ENCODE results near the gene ATG7. TPM values are rescaled to one million over a fixed set of nuclear protein-coding genes. Genes with fewer than 3 reads are reported as not detected.

The ATG7 gene
- total and polyA plus RNA-seq, 4 donors = 7.4 to 53.8 (median 15.6) TPM

- TF ChIP-seq CTCF (IDR thresholded peaks at IDR 0.05; ENCODE audit: low read depth, low read length, missing input control) (no peak), GABPA (IDR thresholded peaks at IDR 0.05 in 1 of 2, conservative IDR thresholded peaks at IDR 0.05 in 1 of 2) (no peak), HNF4A (conservative IDR thresholded peaks at IDR 0.05) (no peak)
Observed at GRCh38 chr3:11385326-11385725, 113.1 kb downstream of the ATG7 start (continued).

- H3K4me1 ChIP-seq (ENCODE audit: control insufficient read depth in 4 of 4, insufficient read depth in 4 of 4, low read length in 3 of 4) = peaks cover 0 to 4% (median under 1%) of the 10 kb centered on the region in 4 donors
- H3K9me3 ChIP-seq (ENCODE audit: control insufficient read depth in 4 of 4, low read length in 3 of 4) = no peaks in the 10 kb centered on the region
- H3K36me3 ChIP-seq (ENCODE audit: control insufficient read depth in 4 of 4, insufficient read depth in 3 of 4, low read depth in 1 of 4, low read length in 3 of 4) = no peaks in the 10 kb centered on the region
- DNase-seq (ENCODE audit: low spot score) = no peak
- WGBS = 74% methylated on average over 4 of the region's 4 CpGs
- TF ChIP-seq RAD21 (IDR thresholded peaks at IDR 0.05) (no peak), ATF3 (IDR thresholded peaks at IDR 0.05) (no peak), EGR1 (IDR thresholded peaks at IDR 0.05; ENCODE audit: low read depth in 2 of 2) (no peak), MAX (IDR thresholded peaks at IDR 0.05) (no peak), REST (IDR thresholded peaks at IDR 0.05) (no peak), SP1 (IDR thresholded peaks at IDR 0.05) (no peak), TAF1 (conservative IDR thresholded peaks at IDR 0.05) (no peak), JUND (IDR thresholded peaks at IDR 0.05) (no peak), HNF4A (conservative IDR thresholded peaks at IDR 0.05) (no peak), HNF4G (IDR thresholded peaks at IDR 0.05) (no peak)
- H3K4me3 ChIP-seq (ENCODE audit: low read depth in 1 of 3, low read length in 3 of 3) = no peak overlapping the region
- H3K27me3 ChIP-seq (ENCODE audit: control insufficient read depth in 4 of 4, insufficient read depth in 4 of 4, low read length in 3 of 4) = no peaks in the 10 kb centered on the region
- no peak overlapping the region for H3K27ac ChIP-seq (ENCODE audit: low read depth in 1 of 2, low read length in 2 of 2)
- H3K9ac ChIP-seq (ENCODE audit: low read depth in 1 of 2, low read length in 2 of 2) = no peak overlapping the region
Observed at GRCh38 chr3:11385891-11386290, 113.7 kb downstream of the ATG7 start.

- 87% methylated on average over 2 of the region's 2 CpGs for WGBS
- peaks cover 3 to 10% (median 5%) of the 10 kb centered on the region in 4 donors for H3K4me1 ChIP-seq (ENCODE audit: control insufficient read depth in 4 of 4, insufficient read depth in 4 of 4, low read length in 3 of 4)
- H3K4me3 ChIP-seq (ENCODE audit: low read depth in 1 of 3, low read length in 3 of 3) = no peak overlapping the region
Observed at GRCh38 chr3:11386465-11387113, 114.4 kb downstream of the ATG7 start.

More at GRCh38 chr3:11386465-11387113, 114.4 kb downstream of the ATG7 start:
- H3K27me3 ChIP-seq (ENCODE audit: control insufficient read depth in 4 of 4, insufficient read depth in 4 of 4, low read length in 3 of 4) = no peaks in the 10 kb centered on the region
- no peaks in the 10 kb centered on the region for H3K9me3 ChIP-seq (ENCODE audit: control insufficient read depth in 4 of 4, low read length in 3 of 4)
- TF ChIP-seq ATF3 (IDR thresholded peaks at IDR 0.05) (no peak), NR2F2 (IDR thresholded peaks at IDR 0.05) (no peak), TAF1 (conservative IDR thresholded peaks at IDR 0.05) (no peak), HNF4G (IDR thresholded peaks at IDR 0.05) (no peak), RXRA (IDR thresholded peaks at IDR 0.05) (no peak), MAX (IDR thresholded peaks at IDR 0.05) (no peak), HNF4A (conservative IDR thresholded peaks at IDR 0.05) (no peak), SP1 (IDR thresholded peaks at IDR 0.05) (no peak), ZBTB33 (IDR thresholded peaks at IDR 0.05) (no peak), CTCF (IDR thresholded peaks at IDR 0.05; ENCODE audit: low read depth, low read length, missing input control) (no peak), EGR1 (IDR thresholded peaks at IDR 0.05; ENCODE audit: low read depth in 2 of 2) (no peak)
- no peak for DNase-seq (ENCODE audit: low spot score)
- H3K27ac ChIP-seq (ENCODE audit: low read depth in 1 of 2, low read length in 2 of 2) = no peak overlapping the region
- H3K36me3 ChIP-seq (ENCODE audit: control insufficient read depth in 4 of 4, insufficient read depth in 3 of 4, low read depth in 1 of 4, low read length in 3 of 4) = no peaks in the 10 kb centered on the region
- no peak overlapping the region for H3K9ac ChIP-seq (ENCODE audit: low read depth in 1 of 2, low read length in 2 of 2)
